Skeletal muscle tissue (tissue), 4 donors: ENCODE results near the gene DKK3. TPM values are rescaled to one million over a fixed set of nuclear protein-coding genes. Genes with fewer than 3 reads are reported as not detected.

Experiments used
- H3K27ac ChIP-seq: one replicate; pipeline ENCODE4 v1.7.0; 2013; ENCODE audit warnings: mild to moderate bottlenecking, low read depth, low read length, inconsistent platforms
- H3K27me3 ChIP-seq, 3 donors: one replicate each; pipeline ENCODE4 v1.7.0; 2013; ENCODE audit warnings: low read length in 3 of 3; ENCODE audit not compliant: control insufficient read depth in 3 of 3, insufficient read depth in 3 of 3
- H3K36me3 ChIP-seq, 3 donors: one replicate each; pipeline ENCODE4 v1.7.0; 2013; ENCODE audit warnings: low read length in 3 of 3; ENCODE audit not compliant: control insufficient read depth in 3 of 3, insufficient read depth in 3 of 3
- H3K4me1 ChIP-seq, 3 donors: one replicate each; pipeline ENCODE4 v1.7.0; 2013; ENCODE audit warnings: low read length in 3 of 3, mild to moderate bottlenecking in 3 of 3; ENCODE audit not compliant: control insufficient read depth in 3 of 3, insufficient read depth in 3 of 3
- H3K4me3 ChIP-seq, 3 donors: one replicate each; pipeline ENCODE4 v1.7.0; 2013; ENCODE audit warnings: low read length in 3 of 3
- H3K9ac ChIP-seq, 3 donors: one replicate each; pipeline ENCODE4 v1.7.0; 2013; ENCODE audit warnings: low read length in 3 of 3, mild to moderate bottlenecking in 3 of 3, moderate library complexity in 2 of 3, low read depth in 1 of 3
- H3K9me3 ChIP-seq, 3 donors: one replicate each; pipeline ENCODE4 v1.7.0; 2013; ENCODE audit warnings: low read length in 3 of 3; ENCODE audit not compliant: control insufficient read depth in 3 of 3
- total RNA-seq: library from RNA; depleted of rRNA; stranded (reverse); fragments of >200 nt; gene quantifications from one replicate; pipeline ENCODE4 v1.2.3, GENCODE V29; 2014
- donor health status: Osteomylitis.

Gene DKK3
- total RNA-seq, 1 donor from 2014 or later: 56.4 TPM

- Histone ChIP-seq H3K36me3 (no peaks in the 10 kb centered on the region), H3K27ac (no peak overlapping the region)
Measured at GRCh38 chr11:12029738-12030363, 21.4 kb upstream of the DKK3 start.

GRCh38 chr11:12029119-12029518 lies 20.7 kb upstream of the DKK3 start:
- Histone ChIP-seq H3K9ac (no peak overlapping the region), H3K4me3 (no peak overlapping the region), H3K4me1 (peaks cover 10 to 20% (median 16%) of the 10 kb centered on the region in 3 donors), H3K27ac (no peak overlapping the region), H3K36me3 (no peaks in the 10 kb centered on the region), H3K27me3 (no peaks in the 10 kb centered on the region), H3K9me3 (no peaks in the 10 kb centered on the region)

More at GRCh38 chr11:12029738-12030363, 21.4 kb upstream of the DKK3 start:
- H3K27me3 ChIP-seq: no peaks in the 10 kb centered on the region
- no peaks in the 10 kb centered on the region for H3K9me3 ChIP-seq
- peaks cover 10 to 20% (median 16%) of the 10 kb centered on the region in 3 donors for H3K4me1 ChIP-seq
- H3K9ac ChIP-seq: no peak overlapping the region
- no peak overlapping the region for H3K4me3 ChIP-seq

- peak overlapping the region in 1 of 3 donors; percentile 27 for H3K4me3 ChIP-seq
- no peaks in the 10 kb centered on the region for H3K36me3 ChIP-seq
- peaks cover 10 to 20% (median 16%) of the 10 kb centered on the region in 3 donors for H3K4me1 ChIP-seq
- no peaks in the 10 kb centered on the region for H3K9me3 ChIP-seq
- no peak overlapping the region for H3K27ac ChIP-seq
- no peaks in the 10 kb centered on the region for H3K27me3 ChIP-seq
- no peak overlapping the region for H3K9ac ChIP-seq
Measured at GRCh38 chr11:12028303-12028702, 19.9 kb upstream of the DKK3 start.

GRCh38 chr11:12026331-12027211 lies 18.1 kb upstream of the DKK3 start:
- no peak overlapping the region for H3K9ac ChIP-seq
- no peak overlapping the region for H3K27ac ChIP-seq
- H3K4me3 ChIP-seq: no peak overlapping the region
- peaks cover 10 to 20% (median 16%) of the 10 kb centered on the region in 3 donors for H3K4me1 ChIP-seq
- H3K9me3 ChIP-seq: no peaks in the 10 kb centered on the region
- H3K27me3 ChIP-seq: no peaks in the 10 kb centered on the region
- H3K36me3 ChIP-seq: no peaks in the 10 kb centered on the region

- Histone ChIP-seq H3K9ac (no peak overlapping the region), H3K27ac (no peak overlapping the region), H3K36me3 (no peaks in the 10 kb centered on the region), H3K4me1 (peaks cover 10 to 20% (median 16%) of the 10 kb centered on the region in 3 donors), H3K27me3 (no peaks in the 10 kb centered on the region), H3K4me3 (no peak overlapping the region), H3K9me3 (no peaks in the 10 kb centered on the region)
Measured at GRCh38 chr11:12024254-12024926, 16.0 kb upstream of the DKK3 start.

DNA sequence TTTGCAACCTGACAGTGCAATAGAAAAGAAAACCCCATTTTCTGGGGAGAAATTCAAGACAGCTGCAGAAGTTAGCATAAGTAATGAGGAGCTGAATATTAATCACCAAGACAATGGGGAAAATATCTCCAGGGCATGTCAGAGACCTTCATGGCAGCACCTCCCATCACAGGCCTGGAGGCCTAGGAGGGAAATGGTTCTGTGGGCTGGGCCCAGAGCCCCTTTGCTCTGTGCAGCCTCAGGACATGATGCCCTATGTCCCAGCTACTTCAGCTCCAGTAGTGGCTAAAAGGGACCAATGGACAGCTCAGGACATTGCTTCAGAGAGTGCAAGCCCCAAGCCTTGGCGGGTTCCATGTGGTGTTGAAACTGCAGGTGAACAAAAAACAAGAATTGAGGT lies 14.6 kb upstream of the DKK3 start:
- H3K27me3 ChIP-seq: no peaks in the 10 kb centered on the region
- H3K4me3 ChIP-seq: no peak overlapping the region
- H3K9me3 ChIP-seq: no peaks in the 10 kb centered on the region
- H3K27ac ChIP-seq: no peak overlapping the region
- peaks cover 5 to 8% (median 6%) of the 10 kb centered on the region in 3 donors for H3K4me1 ChIP-seq
- no peak overlapping the region for H3K9ac ChIP-seq
- no peaks in the 10 kb centered on the region for H3K36me3 ChIP-seq

DNA sequence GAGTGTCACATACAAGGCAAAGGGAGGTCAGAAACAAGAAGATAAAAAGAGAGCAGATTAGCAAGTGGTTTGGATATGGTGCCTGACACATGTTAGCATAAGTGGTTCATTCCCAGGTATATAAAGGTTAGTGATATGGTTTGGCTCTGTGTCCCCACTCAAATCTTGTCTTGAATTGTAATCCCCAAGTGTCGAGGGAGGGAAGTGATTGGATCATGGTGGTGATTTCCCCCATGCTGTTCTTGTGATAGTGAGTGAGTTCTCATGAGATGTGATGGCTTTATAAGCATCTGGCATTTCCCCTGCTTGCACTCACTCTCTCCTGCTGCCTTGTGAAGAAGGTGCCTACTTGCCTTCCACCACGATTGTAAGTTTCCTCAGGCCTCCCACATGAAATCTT lies 12.1 kb upstream of the DKK3 start:
- Histone ChIP-seq H3K9ac (no peak overlapping the region), H3K9me3 (no peaks in the 10 kb centered on the region)

DNA sequence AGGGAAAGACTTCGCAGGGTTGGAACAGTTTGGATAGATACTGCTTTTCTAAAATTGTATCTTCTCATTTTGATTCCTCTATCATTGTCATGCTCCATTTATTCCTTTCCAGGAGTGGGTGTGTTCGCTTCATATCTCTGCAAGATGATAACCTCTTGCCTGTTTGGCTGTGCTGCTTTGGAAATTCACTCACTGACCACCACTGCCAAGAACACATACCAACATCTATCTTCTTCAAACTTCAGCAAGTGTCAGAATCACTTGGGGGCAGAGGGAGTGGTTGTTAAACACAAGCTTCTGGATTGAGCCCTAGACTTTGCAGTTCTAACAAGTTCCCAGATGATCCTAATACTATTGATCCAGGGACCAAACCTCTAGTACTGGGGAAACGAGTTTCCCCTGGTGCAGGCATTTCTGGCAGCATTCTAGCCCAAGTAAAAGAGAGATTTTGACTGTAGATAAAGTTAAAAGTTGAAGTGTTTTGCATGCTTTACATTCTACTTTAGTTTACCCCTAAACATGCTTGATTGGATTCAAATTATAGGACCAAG lies 11.5 kb upstream of the DKK3 start:
- H3K9me3 ChIP-seq: no peaks in the 10 kb centered on the region
- H3K36me3 ChIP-seq: no peaks in the 10 kb centered on the region
- no peak overlapping the region for H3K4me3 ChIP-seq
- no peak overlapping the region for H3K9ac ChIP-seq
- H3K27ac ChIP-seq: no peak overlapping the region
- H3K27me3 ChIP-seq: no peaks in the 10 kb centered on the region
- H3K4me1 ChIP-seq: peaks cover 0 to 6% (median 2%) of the 10 kb centered on the region in 3 donors

More for the DNA sequence above, 12.1 kb upstream of the DKK3 start:
- Histone ChIP-seq H3K36me3 (no peaks in the 10 kb centered on the region), H3K27ac (no peak overlapping the region), H3K4me1 (peaks cover 0 to 6% (median 2%) of the 10 kb centered on the region in 3 donors), H3K4me3 (no peak overlapping the region), H3K27me3 (no peaks in the 10 kb centered on the region)

GRCh38 chr11:12019337-12019736 lies 10.9 kb upstream of the DKK3 start:
- H3K4me1 ChIP-seq: peaks cover 0 to 6% (median 2%) of the 10 kb centered on the region in 3 donors
- H3K9ac ChIP-seq: no peak overlapping the region
- H3K4me3 ChIP-seq: no peak overlapping the region
- H3K36me3 ChIP-seq: no peaks in the 10 kb centered on the region
- H3K9me3 ChIP-seq: no peaks in the 10 kb centered on the region
- no peaks in the 10 kb centered on the region for H3K27me3 ChIP-seq
- no peak overlapping the region for H3K27ac ChIP-seq
